Trophoblast cell (in vitro differentiated cells and primary cell): ENCODE measurements around the gene TMEM135.
"Not testable (repeated sequence)": the region's sequence is repeated elsewhere in the genome, so short reads cannot be mapped to it uniquely, and the experiment has no call there.

Experiments used
- DNase-seq, 2 donors: peaks; one replicate each; pipeline ENCODE4 v3.0.0-alpha.2; 2016
- H2AFZ ChIP-seq: 2 replicates; pipeline ENCODE4 v1.6.1; 2013; ENCODE audit warnings: low read length, moderate library complexity, mild to moderate bottlenecking; ENCODE audit not compliant: insufficient read depth, poor library complexity
- H2AK5ac ChIP-seq: 2 replicates; pipeline ENCODE4 v1.6.1; 2013; ENCODE audit warnings: mild to moderate bottlenecking, low read length
- H2BK120ac ChIP-seq: 2 replicates; pipeline ENCODE4 v1.6.1; 2013; ENCODE audit warnings: low read length, mild to moderate bottlenecking, moderate library complexity; ENCODE audit not compliant: insufficient read depth, poor library complexity
- H2BK12ac ChIP-seq: 2 replicates; pipeline ENCODE4 v1.6.1; 2013; ENCODE audit warnings: mild to moderate bottlenecking, low read length, moderate library complexity
- H2BK5ac ChIP-seq: 2 replicates; pipeline ENCODE4 v1.6.1; 2013; ENCODE audit warnings: low read length, low read depth, moderate library complexity, mild to moderate bottlenecking; ENCODE audit not compliant: poor library complexity
- H3K14ac ChIP-seq: 2 replicates; pipeline ENCODE4 v1.6.1; 2013; ENCODE audit warnings: mild to moderate bottlenecking, low read length
- H3K18ac ChIP-seq: 2 replicates; pipeline ENCODE4 v1.6.1; 2013; ENCODE audit warnings: mild to moderate bottlenecking, low read length
- H3K23ac ChIP-seq: 2 replicates; pipeline ENCODE4 v1.6.1; 2013; ENCODE audit warnings: low read length
- H3K27ac ChIP-seq: 2 replicates; pipeline ENCODE4 v1.5.1; 2013; ENCODE audit warnings: low read depth, mild to moderate bottlenecking, inconsistent platforms, low read length, moderate library complexity
- H3K27me3 ChIP-seq: 2 replicates; pipeline ENCODE4 v1.6.1; 2013; ENCODE audit warnings: inconsistent platforms, mild to moderate bottlenecking, low read length, moderate library complexity; ENCODE audit not compliant: insufficient read depth
- H3K36me3 ChIP-seq, 2 experiments: 1 replicate in 1 of 2; 2 replicates in 1 of 2; pipeline ENCODE4 v1.6.1; 2013; ENCODE audit warnings: low read length in 2 of 2, mild to moderate bottlenecking in 2 of 2, moderate library complexity in 1 of 2; ENCODE audit not compliant: insufficient read depth in 2 of 2, control insufficient read depth in 1 of 2
- H3K4ac ChIP-seq: 2 replicates; pipeline ENCODE4 v1.6.1; 2013; ENCODE audit warnings: low read depth, mild to moderate bottlenecking, low read length, moderate library complexity
- H3K4me1 ChIP-seq, 2 experiments: 1 replicate in 1 of 2; 2 replicates in 1 of 2; pipeline ENCODE4 v1.6.1; 2013; ENCODE audit warnings: low read length in 2 of 2, mild to moderate bottlenecking in 2 of 2, moderate library complexity in 1 of 2; ENCODE audit not compliant: insufficient read depth in 2 of 2, control insufficient read depth in 1 of 2
- H3K4me2 ChIP-seq: 2 replicates; pipeline ENCODE4 v1.6.1; 2013; ENCODE audit warnings: inconsistent platforms, mild to moderate bottlenecking, low read length, moderate library complexity
- H3K4me3 ChIP-seq: 2 replicates; pipeline ENCODE4 v1.5.1; 2013; ENCODE audit warnings: mild to moderate bottlenecking, low read depth, low read length, inconsistent platforms
- H3K79me1 ChIP-seq: one replicate; pipeline ENCODE4 v1.6.1; 2013; ENCODE audit warnings: low read length
- H3K79me2 ChIP-seq: 2 replicates; pipeline ENCODE4 v1.6.1; 2013; ENCODE audit warnings: low read length, mild to moderate bottlenecking; ENCODE audit not compliant: control insufficient read depth, insufficient read depth, poor library complexity
- H3K9ac ChIP-seq: 2 replicates; pipeline ENCODE4 v1.6.1; 2013; ENCODE audit warnings: mild to moderate bottlenecking, low read length
- H3K9me3 ChIP-seq: 2 replicates; pipeline ENCODE4 v1.6.1; 2013; ENCODE audit warnings: low read depth, mild to moderate bottlenecking, control low read depth, inconsistent platforms, low read length; ENCODE audit not compliant: insufficient read depth
- H4K12ac ChIP-seq: 2 replicates; pipeline ENCODE4 v1.6.1; 2013; ENCODE audit warnings: low read depth, mild to moderate bottlenecking, low read length, moderate library complexity
- H4K8ac ChIP-seq: 2 replicates; pipeline ENCODE4 v1.6.1; 2013; ENCODE audit warnings: low read depth, mild to moderate bottlenecking, low read length, moderate library complexity
- H4K91ac ChIP-seq: one replicate; pipeline ENCODE4 v1.6.1; 2013; ENCODE audit warnings: low read depth, mild to moderate bottlenecking, low read length, moderate library complexity
- WGBS: extraction: QIAGEN DNeasy Blood & Tissue Kit; methylation state at CpG from one replicate; pipeline ENCODE4 v1.1.7; 2013; ENCODE audit warnings: missing lambda C conversion rate; ENCODE audit not compliant: insufficient read length, insufficient coverage; ENCODE audit errors: extremely low coverage; 5-methylcytosine and 5-hydroxymethylcytosine counted together

The TMEM135 gene

GRCh38 chr11:87266751-87267150 lies 229.0 kb downstream of the TMEM135 start:
- H3K79me2 ChIP-seq, result no peaks in the 10 kb centered on the region
- H3K36me3 ChIP-seq, result no peaks in the 10 kb centered on the region
- H4K12ac ChIP-seq, result no peak overlapping the region
- H2AK5ac ChIP-seq, result no peak overlapping the region
- no peak overlapping the region for H3K23ac ChIP-seq
- no peak overlapping the region for H3K4me2 ChIP-seq
- H2BK12ac ChIP-seq, result no peak overlapping the region
- no peaks in the 10 kb centered on the region for H3K27me3 ChIP-seq
- no peak overlapping the region for H3K4ac ChIP-seq
- H4K8ac ChIP-seq, result no peak overlapping the region
- H3K4me3 ChIP-seq, result no peak overlapping the region
- no peak overlapping the region for H3K27ac ChIP-seq
- H2BK120ac ChIP-seq, result no peak overlapping the region
- no peaks in the 10 kb centered on the region for H3K79me1 ChIP-seq
- no peak overlapping the region for H3K14ac ChIP-seq
- no peak overlapping the region for H3K9ac ChIP-seq
- no peaks in the 10 kb centered on the region for H3K4me1 ChIP-seq
- H2AFZ ChIP-seq, result no peak overlapping the region
- H3K18ac ChIP-seq, result no peak overlapping the region
- DNase-seq, result no peak
- H2BK5ac ChIP-seq, result no peak overlapping the region
- no peaks in the 10 kb centered on the region for H3K9me3 ChIP-seq
- no peak overlapping the region for H4K91ac ChIP-seq
- WGBS, result no CpG with 5 or more reads among the region's 2 CpGs

- not testable (repeated sequence) for H3K14ac ChIP-seq, H4K8ac ChIP-seq, H3K23ac ChIP-seq, H4K91ac ChIP-seq, H2BK12ac ChIP-seq, H2BK120ac ChIP-seq, H3K4me1 ChIP-seq, H3K4ac ChIP-seq, H3K27ac ChIP-seq, H2AK5ac ChIP-seq, H3K4me3 ChIP-seq, H2AFZ ChIP-seq, H3K27me3 ChIP-seq, H4K12ac ChIP-seq, H3K9me3 ChIP-seq, H3K79me1 ChIP-seq, H3K79me2 ChIP-seq, H2BK5ac ChIP-seq, H3K18ac ChIP-seq, H3K4me2 ChIP-seq, H3K36me3 ChIP-seq, DNase-seq, H3K9ac ChIP-seq
- no CpG with 5 or more reads among the region's 4 CpGs for WGBS
Observed at GRCh38 chr11:87271951-87272350, 234.2 kb downstream of the TMEM135 start.

GRCh38 chr11:87275176-87275575 lies 237.4 kb downstream of the TMEM135 start:
- H3K79me1 ChIP-seq, result no peaks in the 10 kb centered on the region
- H3K36me3 ChIP-seq, result no peaks in the 10 kb centered on the region
- H2BK5ac ChIP-seq, result no peak overlapping the region
- no CpG with 5 or more reads among the region's 1 CpG for WGBS
- H3K9me3 ChIP-seq, result no peaks in the 10 kb centered on the region
- no peak overlapping the region for H2AK5ac ChIP-seq
- no peak overlapping the region for H4K91ac ChIP-seq
- no peak overlapping the region for H4K8ac ChIP-seq
- H3K4me3 ChIP-seq, result no peak overlapping the region
- H4K12ac ChIP-seq, result no peak overlapping the region
- no peaks in the 10 kb centered on the region for H3K27me3 ChIP-seq
- no peak overlapping the region for H3K23ac ChIP-seq
- no peak overlapping the region for H3K18ac ChIP-seq
- H2BK120ac ChIP-seq, result no peak overlapping the region
- H3K79me2 ChIP-seq, result no peaks in the 10 kb centered on the region
- H3K4me1 ChIP-seq, result no peaks in the 10 kb centered on the region
- no peak overlapping the region for H3K4me2 ChIP-seq
- no peak overlapping the region for H3K9ac ChIP-seq
- no peak overlapping the region for H2BK12ac ChIP-seq
- no peak overlapping the region for H2AFZ ChIP-seq
- H3K4ac ChIP-seq, result no peak overlapping the region
- DNase-seq, result no peak
- no peak overlapping the region for H3K14ac ChIP-seq
- H3K27ac ChIP-seq, result no peak overlapping the region

- H2AFZ ChIP-seq, result no peak overlapping the region
- H3K18ac ChIP-seq, result no peak overlapping the region
- no peak overlapping the region for H4K12ac ChIP-seq
- no peak for DNase-seq
- H3K9ac ChIP-seq, result no peak overlapping the region
- H2BK120ac ChIP-seq, result no peak overlapping the region
- H2BK5ac ChIP-seq, result no peak overlapping the region
- no peak overlapping the region for H4K8ac ChIP-seq
- no peaks in the 10 kb centered on the region for H3K36me3 ChIP-seq
- no peak overlapping the region for H3K27ac ChIP-seq
- no peaks in the 10 kb centered on the region for H3K4me1 ChIP-seq
- H3K9me3 ChIP-seq, result no peaks in the 10 kb centered on the region
- H2BK12ac ChIP-seq, result no peak overlapping the region
- H4K91ac ChIP-seq, result no peak overlapping the region
- no peaks in the 10 kb centered on the region for H3K79me2 ChIP-seq
- no peak overlapping the region for H3K4me2 ChIP-seq
- no peaks in the 10 kb centered on the region for H3K79me1 ChIP-seq
- no peak overlapping the region for H2AK5ac ChIP-seq
- H3K4ac ChIP-seq, result no peak overlapping the region
- no peak overlapping the region for H3K14ac ChIP-seq
- no peak overlapping the region for H3K23ac ChIP-seq
- WGBS, result no CpG with 5 or more reads among the region's 2 CpGs
- H3K4me3 ChIP-seq, result no peak overlapping the region
- no peaks in the 10 kb centered on the region for H3K27me3 ChIP-seq
Observed at GRCh38 chr11:87280143-87280542, 242.4 kb downstream of the TMEM135 start.
